GM12892 (cell line): ENCODE measurements around the gene AOAH.
"Not testable (repeated sequence)": the region's sequence is repeated elsewhere in the genome, so short reads cannot be mapped to it uniquely, and the experiment has no call there.

Experiments
- POLR2A ChIP-seq: IDR thresholded peaks from 2 replicates; pipeline ENCODE4 v1.6.1; 2011; ENCODE audit warnings: low read depth, low read length, control low read depth
- POLR2AphosphoS5 ChIP-seq: IDR thresholded peaks from 2 replicates; pipeline ENCODE4 v1.6.1; 2011; ENCODE audit warnings: low read depth, low read length, control low read depth
- TAF1 ChIP-seq: IDR thresholded peaks from 2 replicates; pipeline ENCODE4 v1.6.1; 2011; ENCODE audit warnings: low read depth, mild to moderate bottlenecking, control low read depth, low read length, borderline replicate concordance

GRCh38 chr7:36504617-36505016 is 219.7 kb downstream of the AOAH start:
- not testable (repeated sequence) for TF ChIP-seq POLR2A, TAF1, POLR2AphosphoS5
